ENCODE measurements around the gene AKAP10. TPM values are rescaled to one million over a fixed set of nuclear protein-coding genes. Genes with fewer than 3 reads are reported as not detected.

AKAP10 gene
- total RNA-seq, 1 donor from 2014 or later: 54.1 TPM

DNA sequence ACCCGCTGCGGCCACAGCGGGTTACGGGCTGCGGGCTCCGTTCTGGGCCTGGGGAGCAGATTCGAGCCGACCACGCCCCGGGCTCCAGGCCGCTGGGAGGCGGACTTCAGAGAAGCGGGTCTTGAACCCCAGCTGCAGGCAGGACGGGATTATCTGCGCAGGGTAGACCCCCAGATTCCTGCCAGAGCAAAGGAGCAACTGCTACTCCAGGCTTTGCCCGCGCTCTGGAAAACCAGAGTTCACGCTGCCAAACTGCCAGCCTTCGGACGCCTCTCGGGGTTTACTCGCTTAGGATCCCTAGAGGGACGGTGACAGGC is 109.6 kb downstream of the AKAP10 start:
- Histone ChIP-seq H3K27me3 (peaks cover 24% of the 10 kb centered on the region), H3K4me2 (peak overlapping the region; percentile 98), H3K4me1 (no peaks in the 10 kb centered on the region), H3K4me3 (peak overlapping the region; percentile 89), H2AFZ (replicated peaks) (peak overlapping the region; percentile 99), H3K9ac (no peak overlapping the region), H3K27ac (no peak overlapping the region), H3K79me2 (ENCODE audit: low read depth) (no peaks in the 10 kb centered on the region), H3F3A (ENCODE audit: low read depth) (peaks cover 28% of the 10 kb centered on the region), H4K20me1 (ENCODE audit: low read depth) (no peaks in the 10 kb centered on the region), H3K9me3 (ENCODE audit: low read depth) (no peaks in the 10 kb centered on the region), H3K36me3 (no peaks in the 10 kb centered on the region)
- peaks cover 13% of the 10 kb centered on the region for H3K4me1 Mint-ChIP-seq
- peak overlapping the region; percentile 80 for H3K4me3 Mint-ChIP-seq
- no peak for DNase-seq (ENCODE audit: low spot score)
- TF ChIP-seq, protein P1, sequence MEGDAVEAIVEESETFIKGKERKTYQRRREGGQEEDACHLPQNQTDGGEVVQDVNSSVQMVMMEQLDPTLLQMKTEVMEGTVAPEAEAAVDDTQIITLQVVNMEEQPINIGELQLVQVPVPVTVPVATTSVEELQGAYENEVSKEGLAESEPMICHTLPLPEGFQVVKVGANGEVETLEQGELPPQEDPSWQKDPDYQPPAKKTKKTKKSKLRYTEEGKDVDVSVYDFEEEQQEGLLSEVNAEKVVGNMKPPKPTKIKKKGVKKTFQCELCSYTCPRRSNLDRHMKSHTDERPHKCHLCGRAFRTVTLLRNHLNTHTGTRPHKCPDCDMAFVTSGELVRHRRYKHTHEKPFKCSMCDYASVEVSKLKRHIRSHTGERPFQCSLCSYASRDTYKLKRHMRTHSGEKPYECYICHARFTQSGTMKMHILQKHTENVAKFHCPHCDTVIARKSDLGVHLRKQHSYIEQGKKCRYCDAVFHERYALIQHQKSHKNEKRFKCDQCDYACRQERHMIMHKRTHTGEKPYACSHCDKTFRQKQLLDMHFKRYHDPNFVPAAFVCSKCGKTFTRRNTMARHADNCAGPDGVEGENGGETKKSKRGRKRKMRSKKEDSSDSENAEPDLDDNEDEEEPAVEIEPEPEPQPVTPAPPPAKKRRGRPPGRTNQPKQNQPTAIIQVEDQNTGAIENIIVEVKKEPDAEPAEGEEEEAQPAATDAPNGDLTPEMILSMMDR (IDR thresholded peaks at IDR 0.05): no peak
- TF ChIP-seq EZH2 (IDR thresholded peaks at IDR 0.05) (no peak), EZH2phosphoT487 (IDR thresholded peaks at IDR 0.05) (no peak)
- no peak overlapping the region for H3K27ac Mint-ChIP-seq
- peaks cover 2% of the 10 kb centered on the region for H3K9me3 Mint-ChIP-seq
- peaks cover 5% of the 10 kb centered on the region for H3K27me3 Mint-ChIP-seq (ENCODE audit: insufficient read depth, low read depth)
- H3K36me3 Mint-ChIP-seq: peaks cover 2% of the 10 kb centered on the region

DNA sequence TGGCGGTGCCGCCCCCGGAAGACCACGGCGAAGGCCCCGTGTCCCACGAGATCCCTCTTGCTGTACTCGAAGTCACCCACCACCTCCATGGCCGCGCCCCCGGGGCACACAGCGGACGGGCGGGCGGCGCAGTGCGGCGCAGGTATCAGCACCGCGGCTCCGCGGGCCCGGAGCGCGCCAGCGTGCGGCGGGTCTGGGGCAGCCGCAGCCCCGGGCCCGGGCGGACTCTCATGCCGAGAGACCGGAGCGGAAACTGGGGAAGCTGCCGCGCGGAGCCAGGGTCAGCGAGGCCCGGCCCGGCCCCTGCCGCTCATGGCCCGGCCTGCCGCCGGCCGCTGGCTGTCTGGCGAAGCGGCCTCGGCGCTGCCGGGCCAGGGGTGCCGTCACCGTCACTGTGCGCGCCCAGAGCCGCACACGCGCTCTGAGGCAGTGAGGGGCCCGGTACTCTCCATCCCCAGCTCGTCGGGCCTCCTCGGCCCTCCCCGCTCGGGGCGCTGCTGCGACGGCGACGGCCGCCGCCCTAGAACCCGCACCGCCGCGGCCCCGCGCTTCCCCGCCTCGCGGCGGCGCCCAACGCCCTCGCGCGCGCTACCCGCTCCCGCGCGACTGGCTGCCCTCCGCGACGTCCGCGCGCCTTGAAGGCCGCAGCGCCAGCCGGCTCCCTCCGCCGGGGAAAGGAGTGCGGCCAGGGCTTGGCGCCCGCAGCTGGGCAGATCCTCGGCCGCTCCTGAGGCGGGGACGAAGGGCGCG is 110.1 kb downstream of the AKAP10 start, which contains the start of gene ULK2:
Gene ULK2, minus strand, starts transcription at position 608 of the 750 bp plus-strand sequence. Its CDS starts 519 bp downstream, at position 89.
- Histone ChIP-seq H4K20me1 (ENCODE audit: low read depth) (no peaks in the 10 kb centered on the region), H3K27me3 (peaks cover 24% of the 10 kb centered on the region), H2AFZ (replicated peaks) (peak within 1 kb of the TSS; percentile 99), H3F3A (ENCODE audit: low read depth) (peaks cover 28% of the 10 kb centered on the region), H3K27ac (no peak within 1 kb of the TSS), H3K9me3 (ENCODE audit: low read depth) (no peaks in the 10 kb centered on the region), H3K36me3 (no peaks in the 10 kb centered on the region), H3K79me2 (ENCODE audit: low read depth) (no peaks in the 10 kb centered on the region), H3K9ac (peak within 1 kb of the TSS; percentile 33), H3K4me1 (no peaks in the 10 kb centered on the region), H3K4me3 (peak within 1 kb of the TSS; percentile 89), H3K4me2 (peak within 1 kb of the TSS; percentile 98)
- peaks cover 13% of the 10 kb centered on the region for H3K4me1 Mint-ChIP-seq
- peaks cover 5% of the 10 kb centered on the region for H3K27me3 Mint-ChIP-seq (ENCODE audit: insufficient read depth, low read depth)
- H3K4me3 Mint-ChIP-seq: peak within 1 kb of the TSS; percentile 87
- TF ChIP-seq EZH2 (IDR thresholded peaks at IDR 0.05) (peak; percentile 30), EZH2phosphoT487 (IDR thresholded peaks at IDR 0.05) (peak; percentile 16)
- TF ChIP-seq, protein P1 (IDR thresholded peaks at IDR 0.05): peak; percentile 25
- DNase-seq (ENCODE audit: low spot score): peak; percentile 89
- H3K27ac Mint-ChIP-seq: peak within 1 kb of the TSS; percentile 37
- H3K36me3 Mint-ChIP-seq: peaks cover 2% of the 10 kb centered on the region
- H3K9me3 Mint-ChIP-seq: peaks cover 2% of the 10 kb centered on the region

DNA sequence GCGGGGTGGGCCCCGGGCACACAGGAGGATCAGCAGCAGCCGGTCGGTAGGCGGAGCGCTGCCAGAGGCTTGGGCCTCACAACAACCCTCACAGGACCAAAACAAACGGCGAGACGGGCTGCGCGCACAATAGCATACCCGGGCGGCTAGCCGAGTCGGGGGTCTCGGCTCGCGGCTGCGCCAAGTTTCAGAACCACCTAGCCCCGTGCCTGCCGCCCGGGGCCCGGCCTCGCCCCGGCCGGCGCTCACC is 110.6 kb downstream of the AKAP10 start:
- H3K4me1 ChIP-seq: no peaks in the 10 kb centered on the region
- peak overlapping the region; percentile 89 for H3K4me3 ChIP-seq
- Mint-ChIP-seq H3K27me3 (ENCODE audit: insufficient read depth, low read depth) (peaks cover 5% of the 10 kb centered on the region), H3K4me3 (peak overlapping the region; percentile 87), H3K4me1 (peaks cover 13% of the 10 kb centered on the region), H3K9me3 (peaks cover 2% of the 10 kb centered on the region), H3K27ac (no peak overlapping the region), H3K36me3 (peaks cover 2% of the 10 kb centered on the region)
- no peaks in the 10 kb centered on the region for H3K79me2 ChIP-seq (ENCODE audit: low read depth)
- TF ChIP-seq, protein P1 (IDR thresholded peaks at IDR 0.05): peak; percentile 44
- TF ChIP-seq EZH2phosphoT487 (IDR thresholded peaks at IDR 0.05): peak; percentile 18
- TF ChIP-seq EZH2 (IDR thresholded peaks at IDR 0.05): no peak
- H3F3A ChIP-seq (ENCODE audit: low read depth): peaks cover 28% of the 10 kb centered on the region
- H2AFZ ChIP-seq (replicated peaks): peak overlapping the region; percentile 99
- no peaks in the 10 kb centered on the region for H3K9me3 ChIP-seq (ENCODE audit: low read depth)
- peak overlapping the region; percentile 98 for H3K4me2 ChIP-seq
- no peak overlapping the region for H3K27ac ChIP-seq
- DNase-seq (ENCODE audit: low spot score): peak; percentile 88
- peak overlapping the region; percentile 33 for H3K9ac ChIP-seq
- no peaks in the 10 kb centered on the region for H3K36me3 ChIP-seq
- H3K27me3 ChIP-seq: peaks cover 24% of the 10 kb centered on the region
- no peaks in the 10 kb centered on the region for H4K20me1 ChIP-seq (ENCODE audit: low read depth)

Measured in neural progenitor cell (in vitro differentiated cells).